ENCODE measurements around the gene SLC7A5.
"Not testable (repeated sequence)": the region's sequence is repeated elsewhere in the genome, so short reads cannot be mapped to it uniquely, and the experiment has no call there.

Gene SLC7A5

DNA sequence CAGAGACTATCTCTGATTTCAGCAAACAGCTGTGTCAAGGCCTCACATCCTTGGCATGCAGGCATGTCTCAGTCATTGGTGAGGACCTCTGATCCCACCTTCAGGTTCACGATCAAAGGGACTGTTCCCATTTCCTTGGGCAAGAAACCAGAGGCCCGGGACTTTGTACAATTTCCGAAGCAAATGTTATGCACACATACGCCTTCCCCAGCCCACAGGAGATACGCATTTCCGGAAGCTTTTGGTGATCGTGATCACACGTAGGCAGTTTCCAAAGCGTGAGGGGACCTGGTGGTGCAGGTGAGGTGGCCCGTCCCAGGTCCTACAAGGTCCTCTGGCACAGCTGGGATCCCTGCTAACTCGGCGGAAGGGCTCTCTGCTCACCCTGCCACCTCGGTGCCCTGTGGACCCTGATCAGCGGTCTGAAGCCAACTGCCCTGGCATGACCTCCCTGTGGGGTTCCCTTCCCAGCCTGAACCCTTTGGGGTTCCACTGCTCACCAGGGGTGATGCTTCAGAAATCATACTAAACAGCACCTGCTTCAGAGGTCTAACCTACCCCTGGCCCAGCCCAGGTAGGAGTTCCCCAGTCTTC is 74.7 kb downstream of the SLC7A5 start:
- DNase-seq (ENCODE audit: low read depth): no peak

DNA sequence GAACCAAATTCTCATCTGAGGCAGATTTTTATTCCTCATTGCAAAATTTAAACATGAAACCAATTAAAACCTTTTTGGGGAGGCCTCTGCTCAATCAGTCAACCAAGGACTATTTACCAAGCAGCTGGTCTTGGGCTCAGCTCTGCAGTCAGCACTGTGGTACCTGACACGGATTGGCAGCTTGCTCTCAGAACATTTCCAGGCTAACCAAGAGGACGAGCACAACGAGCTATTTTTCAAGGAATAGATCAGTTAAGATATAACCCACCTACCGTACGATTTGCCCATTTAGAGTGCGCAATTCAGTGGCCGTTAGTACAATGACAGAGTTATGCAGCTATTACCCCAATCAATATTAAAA is 77.1 kb downstream of the SLC7A5 start:
- DNase-seq (ENCODE audit: low read depth): no peak

DNA sequence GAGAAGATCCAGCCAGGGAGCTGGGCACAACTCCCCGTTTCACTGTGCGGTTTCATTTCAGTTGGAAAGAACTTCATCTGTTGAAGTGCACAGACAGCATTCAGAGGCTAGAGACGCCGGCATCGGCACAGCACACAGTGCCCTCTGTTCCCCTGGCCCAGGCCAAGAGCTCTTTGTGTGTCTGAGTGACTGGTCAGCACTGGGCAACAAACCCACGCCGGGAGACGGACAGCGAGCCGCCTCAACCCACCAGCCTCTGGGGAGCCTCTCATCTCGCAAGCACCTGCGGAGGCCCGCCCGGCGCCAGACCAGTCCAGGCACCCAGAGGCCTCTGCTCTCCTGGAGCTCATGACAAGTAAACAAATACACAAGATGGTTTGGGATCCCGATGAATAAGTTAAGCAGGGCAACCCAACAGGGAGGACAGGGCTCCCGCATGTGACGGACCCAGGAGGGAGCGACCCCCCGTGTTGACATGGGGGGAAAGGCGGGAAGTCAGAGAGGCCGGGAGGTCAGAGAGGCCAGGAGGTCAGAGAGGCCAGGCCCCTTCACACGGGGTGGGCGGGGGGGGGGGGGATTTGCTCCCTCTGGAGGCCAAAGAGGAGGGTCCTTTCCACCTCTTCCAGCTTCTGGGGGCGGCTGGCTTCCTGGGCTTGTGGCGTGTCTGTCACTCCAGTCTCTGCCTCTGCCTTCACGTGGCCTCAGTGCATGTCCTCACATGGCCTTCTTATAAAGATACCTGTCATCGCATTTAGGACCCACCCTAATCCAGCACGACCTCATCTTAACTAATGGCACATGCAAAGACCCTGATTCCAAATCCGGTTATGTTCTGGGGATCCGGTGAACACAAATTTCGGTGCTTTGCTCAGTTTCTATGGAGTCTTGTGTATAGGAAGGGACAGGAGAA is 77.8 kb downstream of the SLC7A5 start:
- no peak for DNase-seq (ENCODE audit: low read depth)

DNA sequence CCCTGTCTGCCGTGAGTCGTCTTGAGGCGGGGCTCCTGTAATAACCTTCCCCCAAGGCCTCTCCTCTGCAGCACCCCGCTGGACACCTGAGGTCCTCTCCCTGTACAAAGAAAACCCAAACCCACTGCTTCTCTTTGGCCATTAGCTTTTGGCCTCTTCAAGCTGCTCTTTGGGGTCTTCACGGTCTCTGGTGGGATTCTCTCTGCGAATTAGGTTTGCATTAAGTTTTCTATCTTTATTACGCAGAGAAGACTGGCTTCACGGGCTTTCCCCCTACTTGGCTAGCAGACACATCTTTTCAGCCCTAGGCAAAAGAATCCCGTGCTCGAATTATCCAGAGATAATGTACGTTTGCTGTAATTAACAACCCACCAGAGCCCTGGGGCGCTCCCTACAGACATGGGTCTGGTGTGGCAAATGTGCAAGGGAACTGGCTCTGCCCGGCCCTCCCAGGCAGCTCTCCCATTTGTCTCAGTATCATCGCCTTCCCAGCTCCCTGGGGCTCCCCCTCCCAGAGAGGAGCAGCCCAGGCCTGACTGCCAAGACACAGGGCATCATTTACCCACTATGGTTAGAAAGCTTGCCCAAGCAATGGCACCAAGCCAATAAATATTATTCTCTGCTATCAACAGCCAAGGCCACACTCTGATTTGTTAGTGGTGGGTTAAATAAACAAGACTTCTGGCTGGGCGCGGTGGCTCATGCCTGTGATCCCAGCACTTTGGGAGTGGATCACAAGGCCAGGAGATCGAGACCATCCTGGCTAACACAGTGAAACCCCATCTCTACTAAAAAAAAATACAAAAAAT is 78.8 kb downstream of the SLC7A5 start:
- DNase-seq (ENCODE audit: low read depth): no peak

DNA sequence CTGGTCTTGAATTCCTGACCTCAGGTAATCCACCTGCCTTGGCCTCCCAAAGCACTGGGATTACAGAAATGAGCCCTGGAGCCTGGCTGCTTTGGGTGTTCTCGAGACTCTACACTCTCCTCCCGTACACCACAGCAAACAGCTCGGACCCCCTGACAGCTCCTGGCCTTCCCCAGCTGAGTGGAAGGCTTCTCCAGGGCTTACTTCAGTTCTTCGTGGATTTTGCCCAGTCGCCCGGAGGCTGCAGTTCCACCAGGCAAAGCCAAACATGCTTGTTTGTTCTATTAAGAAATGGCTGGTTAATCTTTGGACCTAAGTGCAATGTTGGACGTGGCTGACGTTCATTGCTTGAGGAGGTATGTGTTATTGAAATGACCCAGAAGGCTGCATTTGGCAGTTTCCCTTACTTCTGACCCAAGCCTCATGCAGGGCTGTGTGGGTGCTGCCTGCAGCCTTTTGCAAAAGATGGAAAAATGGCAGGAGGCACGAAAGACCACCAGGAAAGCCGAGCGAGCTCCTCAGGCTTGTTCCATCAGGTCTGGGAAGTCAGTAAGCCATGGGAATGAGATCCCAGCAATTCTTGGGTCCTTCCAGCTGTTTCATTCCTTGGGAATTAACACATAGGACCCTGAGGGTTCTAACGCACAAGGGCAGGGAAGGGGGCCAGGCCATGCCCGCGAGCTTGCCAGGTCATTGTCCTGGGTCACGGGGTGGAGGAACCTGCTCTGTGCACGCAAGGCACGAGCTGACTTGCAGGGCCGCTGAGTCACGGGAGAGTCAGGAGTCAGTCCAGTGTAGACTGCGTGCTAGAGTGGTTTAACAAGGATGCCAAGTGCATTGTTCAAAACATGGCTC is 79.6 kb downstream of the SLC7A5 start:
- no peak for DNase-seq (ENCODE audit: low read depth)

DNA sequence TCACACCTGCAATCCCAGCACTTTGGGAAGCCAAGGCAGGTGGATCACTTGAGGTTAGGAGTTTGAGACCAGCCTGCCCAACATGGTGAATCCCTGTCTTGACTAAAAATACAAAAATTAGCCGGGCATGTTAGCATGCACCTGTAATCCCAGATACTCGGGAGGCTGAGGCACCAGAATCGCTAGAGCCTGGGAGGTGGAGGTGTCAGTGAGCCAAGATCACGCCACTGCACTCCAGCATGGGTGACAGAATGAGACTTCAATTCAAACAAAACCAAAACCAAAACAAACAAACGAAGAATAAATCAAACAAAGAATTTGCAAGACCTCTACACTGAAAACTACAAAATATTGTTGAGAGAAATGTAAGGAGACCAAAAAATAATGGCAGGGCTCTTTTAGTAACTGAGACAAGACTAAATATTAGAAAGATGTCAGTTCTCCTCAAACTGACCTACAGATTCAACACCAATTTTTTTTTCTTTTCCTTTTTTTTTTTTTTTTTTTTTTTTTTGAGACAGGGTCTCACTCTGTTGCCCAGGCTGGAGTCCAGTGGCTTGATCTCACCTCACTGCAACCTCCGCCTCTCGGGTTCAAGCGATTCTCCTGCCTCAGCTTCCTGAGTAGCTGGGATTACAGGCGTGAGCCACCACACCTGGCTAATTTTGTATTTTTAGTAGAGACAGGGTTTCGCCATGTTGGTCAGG is 80.4 kb downstream of the SLC7A5 start:
- DNase-seq (ENCODE audit: low read depth): not testable (repeated sequence)

DNA sequence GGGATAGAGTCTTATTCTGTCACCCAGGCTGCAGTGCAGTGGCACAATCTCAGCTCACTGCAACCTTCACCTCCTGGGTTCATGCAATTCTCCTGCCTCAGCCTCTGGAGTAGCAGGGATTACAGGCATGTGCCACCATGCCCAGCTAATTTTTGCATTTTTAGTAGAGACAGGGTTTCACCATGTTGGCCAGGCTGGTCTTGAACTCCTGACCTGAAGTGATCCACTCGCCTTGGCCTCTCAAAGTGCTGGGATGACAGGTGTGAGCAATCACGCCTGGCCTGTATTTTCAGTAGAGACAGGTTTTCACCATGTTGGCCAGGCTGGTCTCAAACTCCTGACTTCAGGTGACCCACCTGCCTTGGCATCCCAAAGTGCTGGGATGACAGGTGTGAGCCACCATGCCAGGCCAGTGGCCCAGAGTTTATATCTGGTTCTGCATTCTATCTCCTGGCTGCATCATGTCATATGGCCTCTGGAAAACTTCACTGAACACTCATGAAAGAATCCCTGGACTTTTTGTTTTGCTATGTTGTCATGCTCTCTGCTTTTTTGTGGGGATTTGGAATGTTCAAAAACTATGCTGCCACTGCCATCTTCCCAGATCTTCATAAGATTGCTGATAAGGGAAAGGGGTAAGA is 81.7 kb downstream of the SLC7A5 start:
- DNase-seq (ENCODE audit: low read depth): not testable (repeated sequence)

DNA sequence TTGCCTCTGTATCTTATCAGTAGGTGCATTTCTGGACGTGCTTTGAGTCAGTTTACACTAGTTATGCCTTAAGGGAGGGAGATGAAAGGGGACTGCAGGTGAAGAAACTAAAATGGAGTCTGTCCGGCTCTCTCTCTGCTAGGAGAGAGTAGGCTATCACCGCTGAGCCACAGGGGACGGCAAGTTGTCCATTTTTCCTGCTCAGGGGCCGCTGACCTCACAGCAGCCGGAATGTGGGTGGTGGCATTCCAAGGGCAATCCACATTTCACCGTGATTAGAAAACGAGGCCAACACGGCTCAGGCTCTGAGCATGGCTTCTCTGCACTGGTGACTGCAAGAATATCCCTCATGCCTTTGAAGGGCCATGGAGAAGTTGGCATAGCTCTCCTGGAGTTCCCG is 84.5 kb downstream of the SLC7A5 start:
- no peak for DNase-seq (ENCODE audit: low read depth)

DNA sequence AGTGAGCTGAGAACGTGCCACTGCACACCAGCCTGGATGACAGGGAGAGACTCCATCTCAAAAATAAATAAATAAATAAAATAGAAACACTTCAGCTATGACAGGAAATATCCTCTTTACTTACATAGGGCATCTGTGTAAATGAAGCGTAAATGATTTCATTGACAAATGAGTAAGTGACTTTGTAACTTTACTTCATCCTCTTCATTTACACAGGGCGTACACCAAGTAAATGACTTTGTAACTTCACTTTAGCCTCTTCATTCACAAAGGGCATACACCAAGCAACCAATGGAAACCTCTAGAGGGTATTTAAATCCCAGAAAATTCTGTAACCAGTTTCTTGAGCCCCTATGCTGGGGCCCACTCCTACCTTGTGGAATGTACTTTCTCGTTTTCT is 87.3 kb downstream of the SLC7A5 start:
- DNase-seq (ENCODE audit: low read depth): no peak

DNA sequence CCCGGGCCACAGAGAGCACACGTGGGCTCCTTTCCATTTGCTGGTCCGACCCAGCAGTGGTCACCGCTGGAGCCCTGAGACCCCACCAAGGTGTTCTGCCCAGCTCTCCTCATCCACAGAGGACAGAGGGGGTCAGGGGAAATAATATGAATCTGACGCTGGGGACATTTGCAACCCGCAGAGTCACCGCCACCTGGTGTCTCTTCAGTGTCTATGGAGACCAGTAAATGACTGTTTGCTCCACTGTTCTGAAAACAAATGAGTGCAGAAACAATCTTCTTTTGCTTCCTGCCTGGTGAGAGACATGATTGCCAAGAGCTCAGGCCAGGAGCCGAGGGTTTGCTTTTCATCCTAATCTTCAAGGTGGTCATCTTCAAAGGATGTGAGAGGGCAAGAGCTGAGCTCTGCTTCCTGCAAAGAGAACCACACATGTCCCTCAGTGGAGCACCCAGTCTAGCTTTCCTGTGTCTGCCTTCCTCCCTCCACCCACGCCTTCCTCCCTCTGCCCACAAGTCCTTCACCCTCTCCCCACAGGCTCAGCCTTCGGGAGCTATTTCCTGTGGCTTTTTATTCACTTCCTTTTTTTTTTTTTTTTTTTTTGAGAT is 88.8 kb downstream of the SLC7A5 start:
- peak; percentile 31 for DNase-seq (ENCODE audit: low read depth)
